HUDEP-2 (cell line): Measurements from ENCODE around the gene NRXN2.

Source experiments
- DNase-seq, 76 experiments: peaks; one replicate each; lab custom pipeline; 2025; ENCODE audit not compliant: unreplicated experiment in 76 of 76; lab: John Stamatoyannopoulos, UW

The NRXN2 gene

DNA sequence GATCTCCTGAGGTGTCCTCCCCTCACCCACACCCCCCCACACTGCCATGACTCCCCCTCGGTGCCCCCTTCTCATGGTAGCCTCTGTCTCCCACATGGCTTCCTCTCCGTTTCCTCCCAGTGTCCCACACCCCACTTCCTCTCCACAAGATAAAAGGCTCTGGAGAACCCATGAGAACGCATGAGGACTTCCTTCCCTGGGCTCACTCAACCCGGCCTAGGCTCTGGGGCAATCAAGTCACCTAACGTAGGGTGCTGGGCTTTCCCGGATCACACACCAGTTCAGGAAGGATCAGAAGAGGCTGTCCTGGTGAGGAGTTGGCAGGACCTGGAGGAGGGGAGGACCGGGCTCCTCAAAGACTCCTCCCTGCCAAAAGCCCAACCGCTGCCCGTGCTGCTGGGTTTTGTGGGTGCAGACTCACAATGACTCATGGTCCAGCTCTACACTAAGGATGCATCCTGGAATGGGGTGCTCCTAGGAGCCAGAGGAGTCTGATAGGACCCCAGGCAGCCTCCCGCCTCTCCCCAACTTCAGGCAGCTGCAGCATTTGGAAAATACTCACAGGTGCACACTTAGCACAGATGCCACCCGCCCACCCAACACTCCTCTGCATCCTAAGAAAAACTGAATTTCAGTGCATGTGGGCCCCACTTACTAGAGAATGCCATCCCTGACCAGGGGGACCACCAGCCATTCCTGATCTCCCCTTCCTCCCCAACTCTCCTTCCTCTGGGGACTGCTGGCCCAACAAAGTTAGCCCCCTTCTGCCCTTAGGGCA lies 110.9 kb downstream of the NRXN2 start:
- no peak for DNase-seq

DNA sequence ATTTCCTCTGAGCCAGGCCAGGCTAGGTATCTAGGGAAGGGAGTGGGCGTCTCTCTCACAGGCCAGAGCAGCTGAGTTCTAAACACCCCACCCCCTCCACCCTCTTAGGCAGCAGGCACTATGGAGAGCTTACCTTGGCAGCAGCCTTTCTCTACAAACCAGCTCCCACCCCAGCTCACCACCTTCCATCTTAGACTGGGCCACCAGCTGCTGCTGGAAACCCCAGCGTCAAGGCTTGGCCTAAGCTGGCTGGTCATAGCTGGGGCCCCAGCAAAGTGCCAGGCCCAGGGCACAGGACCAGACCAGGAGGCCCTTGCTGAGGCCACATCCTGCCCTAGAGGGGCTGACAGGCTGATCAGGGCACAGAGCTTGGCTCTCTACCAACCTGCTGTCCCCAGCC lies 111.8 kb downstream of the NRXN2 start:
- no peak for DNase-seq

DNA sequence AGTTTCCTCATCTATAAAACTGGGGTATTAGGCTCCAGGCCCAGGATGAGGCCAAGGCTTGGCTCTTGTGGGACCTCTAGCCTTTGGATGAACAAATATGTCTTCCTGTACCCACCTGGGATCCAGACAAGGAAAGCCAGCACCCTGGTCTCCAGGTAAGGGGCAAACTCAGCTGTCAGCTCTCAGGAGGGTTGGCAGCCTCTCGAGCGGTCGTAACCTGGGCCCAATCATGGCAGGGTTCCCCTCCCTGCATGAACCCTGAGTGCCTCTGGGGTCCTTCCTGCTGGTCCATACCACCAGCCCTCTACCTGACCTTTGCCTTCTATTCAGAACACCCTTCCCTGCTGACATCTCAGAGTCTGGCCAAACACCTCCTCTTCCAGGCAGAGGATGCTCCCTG lies 112.4 kb downstream of the NRXN2 start:
- DNase-seq: no peak

DNA sequence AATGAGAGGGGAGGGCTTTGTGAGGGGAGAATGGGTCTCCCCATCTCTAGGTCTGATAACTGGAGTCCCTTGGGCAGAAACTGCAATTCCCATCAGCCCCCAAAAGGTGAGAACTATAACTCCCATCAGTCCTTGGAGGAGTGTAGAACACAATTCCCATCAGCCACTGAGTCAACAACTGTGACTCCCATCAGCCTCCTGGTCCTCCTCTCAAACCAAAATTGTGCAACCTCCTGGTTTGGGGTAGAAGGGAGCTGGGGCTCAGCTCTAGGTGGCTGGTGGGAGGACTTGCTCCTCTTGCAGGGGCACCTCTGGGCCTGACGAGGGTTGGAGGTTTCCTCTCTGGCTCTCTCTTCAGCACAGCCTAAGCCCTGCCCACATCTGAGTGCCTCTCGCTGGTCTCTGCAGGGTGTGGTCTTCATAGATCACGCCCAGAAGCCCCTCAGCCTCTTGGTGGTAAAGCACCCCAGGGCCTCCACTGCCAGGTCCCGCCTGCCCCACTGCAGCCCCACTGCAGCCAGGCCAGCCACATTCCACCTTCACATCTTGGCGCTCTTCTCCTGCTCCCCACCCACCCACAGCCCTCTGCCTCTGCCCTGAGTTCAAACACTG lies 113.5 kb downstream of the NRXN2 start:
- no peak for DNase-seq

DNA sequence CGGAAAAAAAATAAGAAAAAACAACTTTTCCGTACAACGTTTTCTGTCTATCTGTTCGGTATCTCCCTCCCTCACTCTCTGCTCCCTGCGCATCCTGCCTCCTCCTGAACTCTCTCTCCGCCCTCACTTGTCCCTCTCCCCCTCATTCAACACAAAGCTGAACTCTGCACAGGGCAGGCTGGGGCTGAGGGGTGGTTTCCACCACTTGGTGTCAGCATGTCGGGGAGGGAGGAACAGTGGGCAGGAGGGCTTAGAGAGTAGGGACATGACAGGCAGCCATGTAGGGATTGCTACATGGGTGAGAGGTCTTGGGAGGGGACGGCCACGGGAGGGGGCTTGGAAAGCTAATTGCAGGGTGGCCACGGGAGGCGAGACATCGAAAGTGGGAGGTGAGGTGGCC lies 114.4 kb downstream of the NRXN2 start:
- no peak for DNase-seq

DNA sequence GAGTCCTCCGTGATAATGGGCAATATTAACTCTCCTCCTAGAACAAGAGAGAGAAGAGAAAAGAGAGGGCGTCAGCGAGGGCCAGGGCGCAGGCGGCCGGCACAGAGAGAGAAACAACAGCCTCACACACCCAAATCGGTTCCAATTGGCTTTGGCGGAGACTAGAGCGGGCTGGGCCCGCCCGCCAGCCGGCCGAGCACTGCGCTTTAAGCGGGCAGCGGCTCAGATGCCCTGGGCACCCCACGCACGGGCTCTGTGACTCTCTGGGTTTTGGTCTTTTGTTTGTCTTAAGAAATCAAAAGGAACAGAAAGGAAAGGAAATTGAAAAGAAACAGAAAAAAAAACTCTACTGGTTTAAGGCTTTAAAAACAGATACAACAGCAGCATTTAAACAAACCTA lies 115.0 kb downstream of the NRXN2 start:
- DNase-seq: no peak

DNA sequence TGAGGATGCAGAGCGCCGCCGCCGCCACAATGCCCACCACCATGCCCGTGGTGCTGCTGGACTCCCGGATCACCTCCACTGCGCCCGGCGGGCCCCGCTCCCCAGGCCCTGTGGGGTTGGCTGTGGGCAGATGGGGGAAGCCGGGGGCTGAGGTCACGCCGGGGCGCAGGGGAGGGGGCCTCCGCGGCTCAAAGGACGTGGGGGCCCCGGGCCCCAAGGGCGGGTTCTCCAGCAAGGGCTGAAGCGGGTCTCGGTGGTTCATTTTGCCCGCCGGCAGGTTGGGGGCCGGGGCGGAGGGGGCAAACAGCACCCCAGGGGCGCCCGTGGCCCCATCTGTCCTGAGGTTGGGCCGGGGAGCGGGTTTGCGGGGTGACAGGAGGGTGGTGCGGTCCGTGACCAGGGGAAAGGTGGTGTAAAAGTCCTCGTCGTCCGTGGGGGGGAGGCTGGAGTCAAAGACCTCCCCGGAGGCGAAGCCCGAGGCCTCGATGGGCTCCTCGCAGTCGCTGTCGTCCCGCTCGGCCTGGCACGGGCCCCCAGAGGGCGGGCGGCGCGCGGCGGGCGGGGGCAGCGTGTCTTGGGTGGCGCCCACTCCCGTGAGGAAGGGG lies 115.5 kb downstream of the NRXN2 start:
- DNase-seq: no peak

DNA sequence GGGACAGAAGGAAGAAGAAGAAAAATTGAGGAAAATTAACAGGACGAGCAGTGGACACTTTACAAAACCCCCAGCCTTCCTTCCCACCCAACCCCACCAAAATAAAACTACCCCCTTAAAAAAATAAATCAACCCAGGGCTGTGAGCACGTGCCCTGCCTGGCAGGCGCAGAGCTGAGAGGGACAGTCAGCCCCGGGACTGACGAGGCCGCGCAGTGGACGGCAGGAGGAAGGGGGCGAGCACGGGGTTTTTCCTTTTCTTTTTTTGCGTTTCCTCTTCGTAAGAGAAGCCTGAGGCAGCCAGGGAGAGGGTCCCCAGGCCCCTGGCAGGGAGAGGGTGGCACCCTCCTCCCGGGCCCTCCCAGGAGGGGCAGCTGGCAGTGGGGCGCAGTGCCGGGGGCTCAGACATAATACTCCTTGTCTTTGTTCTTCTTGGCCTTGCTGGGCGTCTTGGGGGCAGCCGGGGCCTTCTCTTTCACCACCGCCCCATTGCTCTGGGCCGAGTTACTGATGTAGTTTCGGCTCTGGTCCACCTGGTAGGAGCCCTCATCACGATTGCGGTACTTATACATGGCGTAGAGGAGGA lies 116.1 kb downstream of the NRXN2 start:
- no peak for DNase-seq

DNA sequence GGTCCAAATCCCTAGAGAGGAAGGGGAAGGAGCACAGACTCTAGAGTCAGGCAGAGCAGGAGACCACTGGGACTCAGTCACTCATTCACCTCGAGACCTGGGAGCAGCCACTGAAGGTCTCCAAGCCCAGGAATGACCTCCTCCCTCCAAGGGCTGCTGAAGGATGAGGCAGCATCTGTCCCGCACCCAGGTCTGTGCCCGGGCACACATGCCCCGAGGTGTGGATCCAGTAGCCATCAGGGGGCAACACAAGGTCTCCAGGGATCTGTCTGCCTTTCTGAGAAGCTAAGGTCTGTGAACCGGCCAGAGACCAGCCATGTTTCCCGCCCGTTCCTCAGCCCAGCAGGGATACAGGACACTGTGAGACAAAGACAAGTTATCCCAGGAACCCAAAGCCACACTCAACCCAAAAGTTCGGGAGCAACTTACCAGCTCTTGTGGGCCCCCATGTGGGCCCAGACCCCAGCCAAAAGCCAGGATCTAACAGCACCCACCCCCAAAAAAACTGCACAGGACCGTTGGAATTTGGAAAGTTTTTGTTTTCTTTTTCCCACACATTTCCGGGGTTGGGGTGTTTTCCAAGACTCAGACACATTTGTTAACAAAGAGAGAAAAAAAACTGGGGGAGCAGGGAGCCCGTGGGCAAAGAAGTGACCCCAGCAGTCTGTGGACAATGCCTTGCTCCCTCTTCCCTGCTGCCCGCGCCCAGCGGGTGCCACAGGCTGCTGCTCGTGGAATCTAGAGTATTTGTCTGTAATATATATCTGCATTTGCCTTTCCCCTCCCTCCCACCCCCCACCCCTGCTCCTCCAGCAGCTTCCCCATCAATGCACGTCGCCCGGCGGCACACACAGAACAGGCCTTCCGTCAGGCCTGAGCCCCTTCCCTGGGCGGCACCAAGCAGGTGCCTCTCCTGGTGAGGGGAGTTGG lies 117.1 kb downstream of the NRXN2 start:
- DNase-seq: no peak

DNA sequence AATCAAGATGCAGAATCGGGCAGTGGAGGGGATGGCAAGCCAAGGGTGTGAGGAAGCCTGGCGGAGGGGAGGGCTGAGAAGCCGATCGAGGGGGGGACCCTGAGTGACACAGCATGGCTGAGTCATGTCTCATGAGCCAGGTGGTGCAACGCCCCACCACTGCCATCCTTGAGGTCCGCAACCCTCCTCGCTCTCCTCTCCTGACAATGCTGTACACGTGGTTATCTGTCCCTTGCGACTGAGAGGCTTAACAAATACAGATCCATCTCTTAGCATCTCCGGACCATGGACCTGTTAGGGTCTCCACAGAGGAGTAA lies 117.8 kb downstream of the NRXN2 start:
- DNase-seq: no peak

DNA sequence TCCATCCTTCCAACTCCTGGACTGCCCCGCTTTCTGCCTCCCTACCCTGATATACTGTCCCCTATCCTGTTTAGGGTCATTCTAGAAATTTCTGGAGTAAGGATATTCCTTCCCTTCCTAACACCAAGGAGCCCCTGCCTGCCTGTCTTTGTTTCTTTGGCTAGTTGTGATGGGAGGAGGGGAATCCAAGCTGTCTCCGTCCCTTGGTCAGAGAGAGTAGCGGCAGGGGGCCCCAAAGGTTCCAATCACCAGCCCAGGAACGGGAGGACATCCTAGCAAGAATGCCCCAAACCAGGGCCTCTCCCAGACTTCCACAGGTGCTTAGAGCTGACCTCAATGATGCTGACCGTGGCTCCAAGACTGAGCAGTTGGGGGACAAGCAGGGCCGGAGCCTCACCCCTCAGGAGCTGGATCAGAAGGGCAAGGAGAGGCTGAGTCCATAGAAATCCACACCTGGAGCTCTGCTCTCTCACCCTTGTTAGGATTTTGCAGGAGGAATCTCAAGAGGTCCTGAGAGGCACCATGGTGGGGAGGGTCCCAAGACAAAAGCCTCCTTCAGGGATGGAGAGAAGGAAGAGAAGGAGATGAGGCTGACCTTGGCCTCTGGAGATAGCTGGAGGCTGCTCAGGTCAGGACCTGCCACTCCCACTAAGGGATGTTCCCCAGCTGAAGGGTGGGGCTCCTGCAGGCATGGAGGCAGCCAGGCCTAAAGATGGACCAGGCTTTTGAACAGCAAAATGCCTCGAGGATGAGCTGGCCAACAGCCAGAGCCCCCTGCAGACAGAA lies 118.3 kb downstream of the NRXN2 start:
- DNase-seq: no peak

DNA sequence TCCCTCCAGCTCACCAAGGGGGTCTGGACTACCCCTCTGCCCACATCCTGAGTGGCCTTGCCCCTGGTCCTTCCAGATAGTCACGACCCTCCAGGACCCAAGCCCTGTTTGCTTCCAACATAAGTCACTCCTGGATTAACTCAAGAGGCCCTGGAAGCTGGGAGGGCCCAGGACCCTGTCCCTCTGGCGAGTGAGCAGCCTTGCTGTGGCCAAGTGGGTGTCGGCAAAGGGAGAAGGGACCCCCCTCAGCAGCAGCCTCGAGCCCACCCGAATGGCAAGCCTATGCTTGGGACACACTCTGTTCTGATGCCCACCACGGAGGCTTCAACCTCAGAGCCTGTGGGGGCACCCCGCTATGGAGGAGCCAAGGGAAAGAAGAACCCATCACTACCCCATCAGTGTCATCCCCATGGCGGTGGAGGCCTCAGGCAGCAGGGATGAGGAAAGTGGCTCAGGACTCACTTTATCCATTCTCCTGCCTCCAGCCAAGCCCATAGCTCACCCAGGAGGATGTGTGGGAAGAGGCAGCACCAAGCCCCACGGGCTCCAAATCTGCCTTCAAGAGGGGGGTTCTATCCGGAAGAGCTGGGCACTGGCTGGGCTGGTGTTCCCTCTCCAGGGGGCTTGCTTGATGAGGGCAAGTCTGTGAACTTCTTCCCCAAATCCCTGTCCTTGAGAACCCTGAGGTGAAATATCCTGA lies 119.4 kb downstream of the NRXN2 start:
- DNase-seq: no peak

DNA sequence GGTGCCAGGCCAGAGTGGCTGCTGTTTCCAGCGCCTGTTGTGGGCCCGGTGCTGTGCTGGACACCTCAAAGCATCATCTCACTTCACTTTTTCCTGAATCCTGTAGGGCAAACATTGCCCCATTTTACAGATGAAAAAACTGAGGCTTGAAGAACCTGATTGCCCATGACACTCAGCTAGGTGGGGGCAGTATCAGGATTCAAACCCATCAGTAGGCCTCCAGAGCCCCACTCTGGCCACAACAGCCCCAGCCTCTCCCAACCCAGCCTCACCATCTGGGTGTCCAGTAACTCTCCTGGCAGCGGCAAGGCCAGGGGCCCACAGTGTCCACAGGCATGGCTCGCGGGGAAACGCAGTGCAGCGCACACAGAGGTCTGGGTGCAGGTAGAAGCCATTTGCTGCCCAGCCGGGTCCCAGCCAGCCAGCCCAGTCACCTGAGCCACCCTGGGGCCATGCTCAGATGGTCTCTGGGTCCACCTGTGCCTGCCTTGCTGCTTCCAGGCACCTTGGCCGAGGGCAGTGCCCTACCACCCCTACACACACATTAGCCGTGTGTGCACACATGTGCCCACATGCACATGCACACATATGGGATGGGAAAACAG lies 120.4 kb downstream of the NRXN2 start:
- DNase-seq: no peak

DNA sequence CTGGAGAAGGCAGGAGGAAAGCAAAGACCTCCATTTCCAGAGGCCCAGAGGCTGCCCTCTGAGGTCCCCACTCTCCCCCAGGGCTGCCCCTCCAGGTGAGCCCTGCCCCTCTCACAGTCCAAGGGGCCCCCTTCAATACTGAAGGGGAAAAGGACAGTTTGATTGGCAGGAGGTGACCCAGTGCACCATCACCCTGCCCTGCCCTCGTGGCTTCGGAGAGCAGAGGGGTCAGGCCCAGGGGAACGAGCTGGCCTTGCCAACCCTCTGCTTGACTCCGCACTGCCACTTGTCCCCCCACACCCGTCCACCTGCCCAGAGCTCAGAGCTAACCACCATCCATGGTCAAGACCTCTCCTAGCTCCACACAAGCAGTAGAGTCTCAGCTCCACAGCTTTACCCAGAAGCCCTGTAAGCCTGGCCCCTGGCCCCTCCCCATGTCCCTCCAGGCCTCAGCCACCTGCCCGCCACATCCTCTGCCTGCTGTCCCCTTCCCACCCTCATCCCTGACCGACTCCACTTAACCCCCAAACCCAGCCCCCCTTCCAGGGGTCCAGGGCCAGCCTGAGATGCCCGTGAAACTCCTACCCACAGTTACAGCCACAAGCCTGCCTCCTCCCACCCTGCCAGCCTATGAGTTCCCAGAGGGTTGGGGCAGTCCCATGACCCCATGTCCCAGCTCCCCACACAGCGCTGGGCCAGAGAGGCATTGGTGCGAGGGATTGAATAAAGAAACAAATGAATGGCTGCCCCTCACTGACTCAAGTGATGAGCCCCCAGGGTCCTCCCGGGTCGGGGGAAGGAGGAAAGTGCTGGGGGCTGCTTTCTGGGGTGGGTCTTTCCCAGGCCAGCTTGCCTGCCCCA lies 121.2 kb downstream of the NRXN2 start:
- no peak for DNase-seq

DNA sequence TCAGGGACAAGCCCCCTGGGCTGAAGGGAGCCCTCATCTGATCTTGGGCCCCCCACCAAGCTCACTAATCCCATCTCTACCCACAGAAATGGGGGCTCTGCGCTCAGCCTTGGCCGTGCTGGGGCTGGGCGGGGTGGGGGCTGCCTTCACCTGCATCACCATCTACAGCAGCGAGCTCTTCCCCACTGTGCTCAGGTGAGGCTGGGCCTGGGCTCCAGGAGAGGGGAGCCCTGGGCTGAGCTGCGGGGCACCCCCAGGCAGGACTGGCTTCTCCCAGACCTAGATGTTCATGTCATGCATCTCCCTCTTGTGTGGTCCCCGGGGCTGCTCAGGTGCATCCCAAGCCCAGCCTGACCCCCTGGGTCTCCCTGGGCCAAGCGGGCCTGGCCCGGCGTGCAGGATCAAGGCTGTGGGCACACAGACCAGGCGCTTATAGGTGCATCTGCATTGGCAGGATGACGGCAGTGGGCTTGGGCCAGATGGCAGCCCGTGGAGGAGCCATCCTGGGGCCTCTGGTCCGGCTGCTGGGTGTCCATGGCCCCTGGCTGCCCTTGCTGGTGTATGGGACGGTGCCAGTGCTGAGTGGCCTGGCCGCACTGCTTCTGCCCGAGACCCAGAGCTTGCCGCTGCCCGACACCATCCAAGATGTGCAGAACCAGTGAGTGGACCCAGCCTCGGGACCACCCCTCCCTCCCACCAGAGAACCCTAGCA lies 122.6 kb downstream of the NRXN2 start:
- no peak for DNase-seq

DNA sequence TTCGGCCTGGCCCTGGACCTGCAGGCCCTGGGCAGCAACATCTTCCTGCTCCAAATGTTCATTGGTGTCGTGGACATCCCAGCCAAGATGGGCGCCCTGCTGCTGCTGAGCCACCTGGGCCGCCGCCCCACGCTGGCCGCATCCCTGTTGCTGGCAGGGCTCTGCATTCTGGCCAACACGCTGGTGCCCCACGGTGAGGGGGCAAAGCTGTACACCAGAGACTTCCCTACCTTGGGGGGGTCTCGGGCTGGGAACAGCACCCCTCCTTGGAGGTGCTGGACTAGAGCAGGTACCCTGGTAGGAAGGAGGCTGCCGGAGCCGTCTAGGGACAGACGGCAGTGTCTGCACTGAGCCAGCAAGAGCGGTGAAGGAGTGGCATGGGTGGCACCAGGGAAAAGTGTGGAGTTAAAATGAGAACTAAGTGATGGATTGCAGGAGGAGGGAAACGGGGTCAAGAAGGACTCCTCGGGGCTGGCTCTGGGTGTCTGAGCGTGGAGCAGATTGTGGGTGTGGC lies 123.2 kb downstream of the NRXN2 start:
- no peak for DNase-seq
